RWPE2 (cell line): ENCODE measurements around the gene C17orf78.

Experiments
- ATAC-seq: fragments of 200-7000 bp; cut with Tn5 transposase; 3 replicates; pipeline ENCODE4 v1.9.1; 2021; ENCODE audit warnings: low read depth
- DNase-seq: peaks from one replicate; pipeline ENCODE4 v3.0.0-alpha.2; 2020; ENCODE audit warnings: low spot score
- H3K27ac ChIP-seq: fragments of 450-650 bp; 2 replicates; pipeline ENCODE4 v1.5.1; 2017; ENCODE audit warnings: mild to moderate bottlenecking; ENCODE audit not compliant: poor library complexity, severe bottlenecking
- H3K27me3 ChIP-seq: fragments of 250-450 bp; sonication (Bioruptor Pico); 2 replicates; pipeline ENCODE4 v1.5.1; 2021; ENCODE audit warnings: mild to moderate bottlenecking, moderate library complexity; ENCODE audit not compliant: insufficient read depth, poor library complexity, severe bottlenecking
- H3K36me3 ChIP-seq: fragments of 250-450 bp; sonication (Bioruptor Pico); 2 replicates; pipeline ENCODE4 v1.5.1; 2020; ENCODE audit warnings: low read depth, mild to moderate bottlenecking, moderate library complexity
- H3K4me1 ChIP-seq: fragments of 250-450 bp; sonication (Bioruptor Pico); 2 replicates; pipeline ENCODE4 v1.5.1; 2021; ENCODE audit warnings: mild to moderate bottlenecking, moderate library complexity; ENCODE audit not compliant: insufficient read depth, poor library complexity, severe bottlenecking
- H3K4me3 ChIP-seq: fragments of 250-450 bp; sonication (Bioruptor Pico); 2 replicates; pipeline ENCODE4 v1.5.1; 2021; ENCODE audit warnings: mild to moderate bottlenecking, moderate library complexity; ENCODE audit not compliant: severe bottlenecking
- H3K9me3 ChIP-seq: fragments of 250-450 bp; sonication (Bioruptor Pico); 2 replicates; pipeline ENCODE4 v1.5.1; 2021; ENCODE audit warnings: mild to moderate bottlenecking, moderate library complexity; ENCODE audit not compliant: severe bottlenecking
- TF ChIP-seq, protein P1 (sequence below): fragments of 450-650 bp; IDR thresholded peaks from one replicate; pipeline ENCODE4 v1.5.1; 2017; ENCODE audit warnings: mild to moderate bottlenecking, moderate library complexity; ENCODE audit not compliant: poor library complexity, severe bottlenecking

The C17orf78 gene

DNA sequence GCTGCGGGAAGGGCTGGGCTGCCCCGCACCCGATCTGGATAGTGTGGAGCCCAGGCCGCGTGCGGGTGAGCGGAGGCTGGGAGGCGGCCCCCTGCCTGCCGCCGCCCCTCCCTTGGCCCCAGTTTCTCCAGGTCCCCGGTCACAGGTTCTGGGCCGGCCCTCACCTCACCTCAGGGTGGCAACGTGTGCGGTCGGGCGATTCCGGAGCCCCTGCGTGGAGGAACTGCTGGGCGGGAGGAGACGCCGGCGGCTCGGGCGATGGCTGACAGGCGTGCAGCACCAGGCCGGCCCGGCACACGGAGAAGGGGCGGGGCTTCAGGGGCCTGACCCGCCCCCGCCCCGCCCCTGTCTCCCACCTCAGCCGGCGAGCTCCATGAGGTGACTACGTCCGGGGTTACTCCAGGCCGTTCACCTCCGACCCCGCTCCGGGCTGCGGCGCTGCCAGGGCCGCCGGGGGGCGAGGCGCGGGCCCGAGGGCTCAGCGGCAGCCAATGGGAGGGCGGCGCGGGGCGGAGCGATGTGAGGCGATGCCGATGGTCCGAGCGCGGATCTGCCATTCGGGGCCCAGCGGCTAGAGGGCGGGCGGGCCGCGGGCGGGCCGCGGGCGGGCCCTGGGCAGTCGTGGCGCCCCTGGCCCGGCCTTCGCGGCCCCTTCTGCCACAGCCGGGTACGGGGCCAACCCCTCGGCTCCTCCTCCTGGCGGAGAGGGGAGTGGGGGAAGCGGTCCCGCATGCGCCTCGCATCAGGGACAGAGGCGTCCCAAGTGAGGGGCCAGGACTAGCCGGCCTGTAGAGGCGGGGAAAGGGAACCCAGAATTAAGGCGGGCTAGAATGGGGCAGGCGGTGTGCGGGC is 16.7 kb upstream of the C17orf78 start:
- ATAC-seq = peak; percentile 74
- H3K9me3 ChIP-seq = no peaks in the 10 kb centered on the region
- peaks cover 34% of the 10 kb centered on the region for H3K36me3 ChIP-seq
- DNase-seq = peak; percentile 95
- H3K27ac ChIP-seq = peak overlapping the region; percentile 93
- TF ChIP-seq, protein P1, sequence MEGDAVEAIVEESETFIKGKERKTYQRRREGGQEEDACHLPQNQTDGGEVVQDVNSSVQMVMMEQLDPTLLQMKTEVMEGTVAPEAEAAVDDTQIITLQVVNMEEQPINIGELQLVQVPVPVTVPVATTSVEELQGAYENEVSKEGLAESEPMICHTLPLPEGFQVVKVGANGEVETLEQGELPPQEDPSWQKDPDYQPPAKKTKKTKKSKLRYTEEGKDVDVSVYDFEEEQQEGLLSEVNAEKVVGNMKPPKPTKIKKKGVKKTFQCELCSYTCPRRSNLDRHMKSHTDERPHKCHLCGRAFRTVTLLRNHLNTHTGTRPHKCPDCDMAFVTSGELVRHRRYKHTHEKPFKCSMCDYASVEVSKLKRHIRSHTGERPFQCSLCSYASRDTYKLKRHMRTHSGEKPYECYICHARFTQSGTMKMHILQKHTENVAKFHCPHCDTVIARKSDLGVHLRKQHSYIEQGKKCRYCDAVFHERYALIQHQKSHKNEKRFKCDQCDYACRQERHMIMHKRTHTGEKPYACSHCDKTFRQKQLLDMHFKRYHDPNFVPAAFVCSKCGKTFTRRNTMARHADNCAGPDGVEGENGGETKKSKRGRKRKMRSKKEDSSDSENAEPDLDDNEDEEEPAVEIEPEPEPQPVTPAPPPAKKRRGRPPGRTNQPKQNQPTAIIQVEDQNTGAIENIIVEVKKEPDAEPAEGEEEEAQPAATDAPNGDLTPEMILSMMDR = no peak
- peak overlapping the region; percentile 85 for H3K4me3 ChIP-seq
- peaks cover 47% of the 10 kb centered on the region for H3K4me1 ChIP-seq
- H3K27me3 ChIP-seq = no peaks in the 10 kb centered on the region

DNA sequence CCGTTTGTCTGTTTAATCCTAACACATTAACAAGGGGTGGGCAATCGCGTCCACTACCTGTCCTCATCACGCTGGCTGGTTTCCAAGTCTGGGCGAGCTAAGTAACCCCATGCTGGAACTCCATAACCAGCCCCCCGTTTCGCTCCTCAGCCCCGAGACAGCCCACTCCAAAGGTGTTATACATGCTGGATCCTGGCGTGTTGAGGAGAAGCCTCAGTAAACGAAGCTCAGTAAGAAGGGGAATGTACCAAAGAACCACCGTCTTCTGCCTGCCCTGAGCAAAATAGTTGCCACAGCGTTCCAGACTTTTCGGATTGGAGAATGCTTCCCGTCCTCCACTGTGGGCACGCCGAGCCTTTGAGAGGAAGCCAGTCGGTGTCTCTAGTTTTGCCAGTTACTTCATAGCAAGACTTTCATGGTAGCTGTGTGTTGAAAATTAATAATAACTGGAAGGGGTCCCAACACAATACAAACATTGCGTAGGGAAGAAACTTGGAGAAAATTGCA is 16.1 kb upstream of the C17orf78 start:
- H3K36me3 ChIP-seq = peaks cover 27% of the 10 kb centered on the region
- ATAC-seq = no peak
- peaks cover 46% of the 10 kb centered on the region for H3K4me1 ChIP-seq
- TF ChIP-seq, protein P1 = no peak
- H3K27me3 ChIP-seq = no peaks in the 10 kb centered on the region
- DNase-seq = no peak
- H3K27ac ChIP-seq = peak overlapping the region; percentile 93
- H3K4me3 ChIP-seq = peak overlapping the region; percentile 85
- no peaks in the 10 kb centered on the region for H3K9me3 ChIP-seq

DNA sequence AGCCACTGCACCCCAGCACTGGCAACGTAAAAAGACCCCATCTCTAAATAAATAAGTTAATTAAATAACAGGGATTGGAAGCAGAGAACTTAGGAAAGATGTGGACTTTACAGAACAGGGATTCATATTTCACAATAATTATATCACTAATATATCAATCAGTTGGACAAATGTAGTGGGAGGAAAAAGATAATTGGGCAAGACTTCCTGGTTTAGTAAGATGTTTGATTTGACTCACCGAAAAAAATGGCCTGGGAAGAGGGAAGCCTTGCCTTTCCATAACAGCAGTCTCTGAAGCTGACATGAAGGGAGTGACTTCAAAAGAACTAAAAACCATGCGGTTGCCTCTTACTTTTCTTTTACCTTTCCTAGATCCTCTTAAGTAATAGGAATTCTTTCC is 15.2 kb upstream of the C17orf78 start:
- H3K27me3 ChIP-seq = no peaks in the 10 kb centered on the region
- DNase-seq (no peak), ATAC-seq (peak; percentile 3; the same call in 1 of the 3 replicates)
- H3K27ac ChIP-seq = peak overlapping the region; percentile 93
- H3K4me3 ChIP-seq = no peak overlapping the region
- no peaks in the 10 kb centered on the region for H3K9me3 ChIP-seq
- TF ChIP-seq, protein P1 = no peak
- peaks cover 46% of the 10 kb centered on the region for H3K4me1 ChIP-seq
- H3K36me3 ChIP-seq = peaks cover 18% of the 10 kb centered on the region

DNA sequence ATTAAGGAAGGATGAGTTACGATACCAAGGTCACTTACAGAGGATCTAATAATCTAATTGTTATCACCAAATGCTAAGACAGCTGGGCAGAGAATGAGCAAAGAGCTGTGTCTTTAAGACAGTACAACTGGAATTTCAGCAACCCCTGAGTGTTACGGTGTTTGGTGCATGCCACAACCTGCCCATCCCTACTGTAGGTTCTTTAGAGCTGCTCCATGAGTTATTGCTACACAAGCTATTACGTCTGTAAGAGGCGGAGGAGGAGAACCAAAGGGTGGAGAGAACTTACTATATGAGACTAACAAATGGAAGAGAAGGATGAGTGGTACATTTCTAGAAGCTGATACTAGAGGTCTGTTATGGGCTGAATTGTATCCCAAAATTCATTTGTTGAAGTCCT is 14.2 kb upstream of the C17orf78 start:
- DNase-seq = peak; percentile 83
- peaks cover 9% of the 10 kb centered on the region; the same call in 1 of the 2 replicates for H3K36me3 ChIP-seq
- peak; percentile 69 for ATAC-seq
- no peak overlapping the region for H3K4me3 ChIP-seq
- peak overlapping the region; percentile 93 for H3K27ac ChIP-seq
- no peaks in the 10 kb centered on the region for H3K9me3 ChIP-seq
- H3K4me1 ChIP-seq = peaks cover 38% of the 10 kb centered on the region
- no peaks in the 10 kb centered on the region for H3K27me3 ChIP-seq
- TF ChIP-seq, protein P1 = no peak

DNA sequence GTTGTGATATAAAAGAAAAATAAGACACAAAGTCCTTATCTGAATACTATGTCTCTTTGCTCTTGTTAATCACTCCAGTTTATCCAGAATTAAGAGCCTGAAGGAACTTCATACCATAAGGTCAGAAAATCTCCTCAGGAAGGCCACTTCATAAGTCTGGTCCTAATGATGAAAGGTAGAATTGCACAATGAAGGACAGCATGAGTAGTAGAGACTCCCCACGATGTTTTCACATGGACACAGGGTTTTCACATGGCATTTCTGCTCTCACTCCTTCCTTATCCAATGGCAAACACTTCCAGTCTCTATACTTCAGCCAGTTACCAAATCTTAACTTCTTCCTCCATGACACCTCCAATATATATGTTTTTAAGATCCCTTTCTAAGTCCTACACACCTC is 10.2 kb upstream of the C17orf78 start:
- H3K4me1 ChIP-seq = peaks cover 22% of the 10 kb centered on the region
- no peak overlapping the region for H3K27ac ChIP-seq
- H3K27me3 ChIP-seq = no peaks in the 10 kb centered on the region
- TF ChIP-seq, protein P1 = no peak
- no peak for ATAC-seq
- H3K9me3 ChIP-seq = no peaks in the 10 kb centered on the region
- H3K4me3 ChIP-seq = no peak overlapping the region
- DNase-seq = no peak
- no peaks in the 10 kb centered on the region for H3K36me3 ChIP-seq
